ENCODE results near the gene IQSEC3.
"Not testable (repeated sequence)": the region's sequence is repeated elsewhere in the genome, so short reads cannot be mapped to it uniquely, and the experiment has no call there.

The IQSEC3 gene

GRCh38 chr12:52902-53734, 13.4 kb upstream of the IQSEC3 start:
- DNase-seq: not testable (repeated sequence)

- DNase-seq: no peak
Measured at GRCh38 chr12:53735-54730, 12.5 kb upstream of the IQSEC3 start.

- DNase-seq: no peak
Measured at GRCh38 chr12:54750-55535, 11.6 kb upstream of the IQSEC3 start.

- DNase-seq: no peak
Measured at GRCh38 chr12:56683-57346, 9.8 kb upstream of the IQSEC3 start.

- DNase-seq: no peak
Measured at GRCh38 chr12:57539-57938, 9.0 kb upstream of the IQSEC3 start.

- no peak for DNase-seq
Measured at GRCh38 chr12:58832-59231, 7.7 kb upstream of the IQSEC3 start.

- not testable (repeated sequence) for DNase-seq
Measured at GRCh38 chr12:61845-62244, 4.7 kb upstream of the IQSEC3 start.

GRCh38 chr12:65491-66063, 990 bp upstream of the IQSEC3 start:
- DNase-seq: not testable (repeated sequence)

- DNase-seq: not testable (repeated sequence)
Measured at GRCh38 chr12:66782-67504, 376 bp downstream of the IQSEC3 start.

- DNase-seq: not testable (repeated sequence)
Measured at GRCh38 chr12:69677-70076, 3.1 kb downstream of the IQSEC3 start.

- DNase-seq: not testable (repeated sequence)
Measured at GRCh38 chr12:70541-70940, 4.0 kb downstream of the IQSEC3 start.

GRCh38 chr12:72018-72417, 5.5 kb downstream of the IQSEC3 start:
- not testable (repeated sequence) for DNase-seq

- not testable (repeated sequence) for DNase-seq
Measured at GRCh38 chr12:74420-75190, 8.0 kb downstream of the IQSEC3 start.

- not testable (repeated sequence) for DNase-seq
Measured at GRCh38 chr12:75541-75940, 9.0 kb downstream of the IQSEC3 start.

- DNase-seq: not testable (repeated sequence)
Measured at GRCh38 chr12:76102-76501, 9.5 kb downstream of the IQSEC3 start.

- DNase-seq: not testable (repeated sequence)
Measured at GRCh38 chr12:76551-76950, 10.0 kb downstream of the IQSEC3 start.

- not testable (repeated sequence) for DNase-seq
Measured at GRCh38 chr12:77101-77719, 10.6 kb downstream of the IQSEC3 start.

- not testable (repeated sequence) for DNase-seq
Measured at GRCh38 chr12:77769-78383, 11.3 kb downstream of the IQSEC3 start.

GRCh38 chr12:78981-79380, 12.4 kb downstream of the IQSEC3 start:
- no peak for DNase-seq

Measured in SW 1271 (cell line).